Ascending aorta (tissue), 2 donors: ENCODE measurements around the gene SULT6B1. TPM values are rescaled to one million over a fixed set of nuclear protein-coding genes. Genes with fewer than 3 reads are reported as not detected.

ENCODE experiments used
- DNase-seq, 2 donors: peaks; one replicate each; pipeline ENCODE4 v3.0.0-alpha.2; 2019; ENCODE audit warnings: low spot score in 2 of 2
- H3K27ac ChIP-seq, 2 donors: fragments of 200-600 bp; sonication (generic); one replicate each; pipeline ENCODE4 v1.5.1; 2016 to 2017; ENCODE audit warnings: mild to moderate bottlenecking in 1 of 2
- H3K27me3 ChIP-seq: fragments of 200-600 bp; sonication (generic); one replicate; pipeline ENCODE4 v1.5.1; 2017
- H3K36me3 ChIP-seq, 2 donors: fragments of 200-600 bp; sonication (generic); one replicate each; pipeline ENCODE4 v1.5.1; 2016
- H3K4me1 ChIP-seq, 2 donors: fragments of 200-600 bp; sonication (generic); one replicate each; pipeline ENCODE4 v1.5.1; 2016 to 2017; ENCODE audit warnings: mild to moderate bottlenecking in 1 of 2
- H3K4me3 ChIP-seq, 2 donors: fragments of 200-600 bp; sonication (generic); one replicate each; pipeline ENCODE4 v1.5.1; 2016 to 2017; ENCODE audit warnings: mild to moderate bottlenecking in 1 of 2
- H3K9me3 ChIP-seq, 2 donors: fragments of 200-600 bp; sonication (generic); one replicate each; pipeline ENCODE4 v1.5.1; 2016
- CTCF ChIP-seq, 3 experiments: fragments of 200-600 bp in 2 of 3; fragments of 450-650 bp in 1 of 3; sonication (generic) in 2 of 3; IDR thresholded peaks; one replicate each; pipeline ENCODE4 v1.5.1; 2016 to 2019; ENCODE audit warnings: antibody characterized with exemption in 3 of 3, mild to moderate bottlenecking in 1 of 3, moderate library complexity in 1 of 3
- intact Hi-C: fragments of 100-400 bp; cut with DNase I; formaldehyde crosslinking; loops from one replicate; pipeline ENCODE4 v1.15.1; 2023
- total RNA-seq: library from RNA; depleted of rRNA; stranded (reverse); fragments of >200 nt; gene quantifications from one replicate; pipeline ENCODE4 v1.1.0, GENCODE V29; 2016

The SULT6B1 gene
- total RNA-seq, 1 donor from 2014 or later = not detected

DNA sequence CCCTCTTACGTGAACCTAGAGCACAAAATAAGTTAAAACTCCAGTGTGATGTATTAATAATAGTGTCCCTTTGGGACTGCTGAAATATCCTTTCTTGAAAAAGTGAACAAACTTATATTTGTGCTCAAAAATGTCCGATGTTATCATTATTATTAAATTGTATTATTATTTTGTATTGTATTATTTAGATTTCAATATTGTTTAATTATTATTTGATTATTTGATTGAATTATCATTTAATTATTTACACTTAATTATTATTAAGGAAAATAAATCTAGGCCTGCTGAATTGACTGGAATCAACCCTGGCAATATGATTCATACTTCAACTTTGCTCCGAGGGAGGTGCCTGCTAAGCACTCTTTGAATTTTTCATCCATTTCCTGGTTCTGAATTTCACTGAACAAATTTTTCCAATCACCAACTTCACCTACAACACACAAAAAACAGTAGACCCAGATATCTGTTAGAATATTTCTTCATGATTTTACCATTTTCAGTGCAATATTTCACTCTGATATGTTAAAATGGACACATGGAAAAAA is 20.8 kb downstream of the SULT6B1 start:
- Histone ChIP-seq H3K36me3 (no peaks in the 10 kb centered on the region), H3K9me3 (no peaks in the 10 kb centered on the region), H3K4me1 (no peaks in the 10 kb centered on the region), H3K27me3 (no peaks in the 10 kb centered on the region), H3K27ac (no peak overlapping the region), H3K4me3 (no peak overlapping the region)
- intact Hi-C loops = loop anchor here (5.0 kb wide), 1 partner anchor 725 kb away; no protein-coding TSS in a partner anchor
- TF ChIP-seq CTCF (IDR thresholded peaks at IDR 0.05) = no peak
- no peak for DNase-seq

- H3K4me1 ChIP-seq = no peaks in the 10 kb centered on the region
- H3K36me3 ChIP-seq = no peaks in the 10 kb centered on the region
- no peak for DNase-seq
- TF ChIP-seq CTCF (IDR thresholded peaks at IDR 0.05) = no peak
- no peak overlapping the region for H3K27ac ChIP-seq
- no peak overlapping the region for H3K4me3 ChIP-seq
- no peaks in the 10 kb centered on the region for H3K27me3 ChIP-seq
- no peaks in the 10 kb centered on the region for H3K9me3 ChIP-seq
- intact Hi-C loops = loop anchor here (5.0 kb wide), 1 partner anchor 728 kb away; no protein-coding TSS in a partner anchor
Measured at GRCh38 chr2:37164757-37165156, 23.7 kb downstream of the SULT6B1 start.

DNA sequence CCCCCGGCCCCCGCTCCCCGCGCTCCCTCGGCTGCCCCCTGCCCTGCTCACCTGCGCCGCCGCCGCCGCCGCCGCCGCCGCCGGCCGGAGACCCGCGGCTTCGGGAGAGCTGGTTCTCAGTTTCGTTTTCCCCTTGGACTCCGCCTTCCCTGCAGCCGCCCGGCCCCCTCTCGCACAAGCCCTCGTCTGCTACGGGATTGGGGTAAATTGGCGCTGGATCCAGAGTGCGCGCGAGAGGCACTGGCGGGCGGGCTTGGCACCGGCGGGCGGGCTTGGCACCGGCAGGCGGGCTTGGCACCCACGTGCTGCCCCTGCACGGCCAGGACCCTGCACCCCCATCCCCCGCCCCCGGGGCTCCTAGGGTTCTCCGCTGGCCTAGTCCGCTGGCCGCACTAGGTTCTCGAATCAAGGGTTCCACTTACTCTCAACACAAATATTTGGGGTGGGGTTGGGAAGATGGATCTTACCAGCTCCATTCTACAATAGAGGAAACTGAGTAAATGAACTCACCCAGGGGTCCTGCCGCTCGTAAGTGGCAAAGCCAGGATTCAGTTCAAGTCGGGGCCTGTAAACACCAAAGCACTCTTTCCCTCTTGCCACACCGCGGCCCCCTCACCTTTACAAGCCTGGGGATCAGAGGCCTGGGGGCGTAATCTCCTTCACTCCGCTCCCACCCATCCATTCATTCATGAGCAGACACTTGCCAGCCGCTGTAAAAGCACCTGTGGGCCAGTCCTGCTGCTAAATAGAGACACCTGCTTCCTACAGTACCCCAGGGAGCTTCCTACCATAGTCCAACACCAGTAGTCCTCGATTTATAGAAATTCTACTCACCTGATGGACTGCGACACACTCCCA is 31.4 kb downstream of the SULT6B1 start, which contains the start of gene EIF2AK2:
EIF2AK2 (minus strand) TSS at position 124 of the 858 bp plus-strand sequence. CDS start 9,174 bp downstream, outside the sequence.
- peak; percentile 49 to 90 for DNase-seq
- intact Hi-C loops = loop anchor here (2.0 to 5.0 kb wide), 2 partner anchors 40 to 170 kb away; partner anchors contain the start of gene CEBPZOS
- Histone ChIP-seq H3K4me1 (peaks cover 6 to 16% of the 10 kb centered on the region in 2 donors), H3K4me3 (peak within 1 kb of the TSS; percentile 86 to 98), H3K36me3 (peaks cover 0 to 4% of the 10 kb centered on the region in 2 donors), H3K27ac (peak within 1 kb of the TSS; percentile 77 to 85), H3K27me3 (no peaks in the 10 kb centered on the region), H3K9me3 (no peaks in the 10 kb centered on the region)
- TF ChIP-seq CTCF (IDR thresholded peaks at IDR 0.05) = no peak

GRCh38 chr2:37156071-37156856 is 32.2 kb downstream of the SULT6B1 start:
- Histone ChIP-seq H3K9me3 (no peaks in the 10 kb centered on the region), H3K4me3 (peak overlapping the region; percentile 86 to 98), H3K27me3 (no peaks in the 10 kb centered on the region), H3K27ac (peak overlapping the region; percentile 77 to 85), H3K36me3 (peaks cover 0 to 6% of the 10 kb centered on the region in 2 donors), H3K4me1 (peaks cover 6 to 16% of the 10 kb centered on the region in 2 donors)
- intact Hi-C loops = loop anchor here (2.0 to 5.0 kb wide), 2 partner anchors 41 to 171 kb away; partner anchors contain the start of gene CEBPZOS
- peak in 1 of 2 donors; percentile 80 for DNase-seq
- TF ChIP-seq CTCF (IDR thresholded peaks at IDR 0.05) = no peak

DNA sequence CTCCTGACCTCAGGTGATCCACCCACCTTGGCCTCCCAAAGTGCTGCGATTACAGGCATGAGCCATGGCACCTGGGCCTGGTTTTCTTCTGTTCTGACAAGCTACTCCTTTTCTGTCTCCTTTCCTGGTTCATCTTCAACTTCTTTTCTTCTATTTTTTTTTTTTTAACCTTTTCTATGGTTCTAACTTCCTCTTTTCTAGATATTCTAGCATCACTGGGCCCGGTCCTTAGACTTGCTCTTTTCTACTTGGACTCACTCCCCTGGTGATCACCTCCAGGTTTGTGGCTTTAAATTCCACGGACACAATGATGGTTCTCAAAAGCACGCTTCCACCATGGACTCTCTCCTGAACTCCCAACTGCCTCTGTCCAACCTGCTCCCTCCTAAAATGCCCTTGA is 33.7 kb downstream of the SULT6B1 start:
- intact Hi-C loops = loop anchor here (5.0 kb wide), 1 partner anchor 173 kb away; no protein-coding TSS in a partner anchor
- Histone ChIP-seq H3K4me3 (no peak overlapping the region), H3K9me3 (no peaks in the 10 kb centered on the region), H3K27me3 (no peaks in the 10 kb centered on the region), H3K36me3 (peaks cover 0 to 6% of the 10 kb centered on the region in 2 donors), H3K27ac (no peak overlapping the region), H3K4me1 (peaks cover 6 to 19% of the 10 kb centered on the region in 2 donors)
- TF ChIP-seq CTCF (IDR thresholded peaks at IDR 0.05) = no peak
- no peak for DNase-seq
